H1 (cell line): Measurements from ENCODE around the gene NLN. TPM values are rescaled to one million over a fixed set of nuclear protein-coding genes. Genes with fewer than 3 reads are reported as not detected.

Source experiments
- CTCF ChIA-PET: fragments of 300-600 bp; sonication (Branson Sonifier 250); formaldehyde crosslinking; loops from one replicate; lab custom pipeline; 2021; ENCODE audit not compliant: partially characterized antibody; lab: Charles Lee
- POLR2A ChIA-PET: fragments of 300-600 bp; sonication (Branson Sonifier 250); formaldehyde crosslinking; loops from one replicate; lab custom pipeline; 2021; ENCODE audit warnings: inconsistent platforms; ENCODE audit not compliant: partially characterized antibody; lab: Charles Lee
- DNase-seq, 2 experiments: peaks; one replicate each; pipeline versions ENCODE4 v3.0.0 to v3.0.0-alpha.2; 2010 to 2022; ENCODE audit warnings: low spot score in 2 of 2, low read depth in 1 of 2, mixed read lengths in 1 of 2
- FAIRE-seq: peaks from 2 replicates; lab custom pipeline; 2011; peaks lifted over from hg19 to GRCh38; lab: Jason Lieb, UNC
- H2AFZ ChIP-seq: 2 replicates; pipeline ENCODE4 v1.8.1; 2012; ENCODE audit warnings: low read length, inconsistent platforms
- H2AK5ac ChIP-seq: 2 replicates; pipeline ENCODE4 v1.6.1; 2013; ENCODE audit warnings: low read depth, low read length
- H2BK120ac ChIP-seq: replicated peaks from 2 replicates; pipeline ENCODE3; 2013; ENCODE audit warnings: low read depth, low read length, inconsistent platforms
- H2BK12ac ChIP-seq: 2 replicates; pipeline ENCODE4 v1.6.1; 2013; ENCODE audit warnings: low read depth, low read length
- H2BK15ac ChIP-seq: 2 replicates; pipeline ENCODE4 v1.6.1; 2013; ENCODE audit warnings: low read length
- H2BK20ac ChIP-seq: 2 replicates; pipeline ENCODE4 v1.6.1; 2013; ENCODE audit warnings: low read length
- H2BK5ac ChIP-seq: 2 replicates; pipeline ENCODE4 v1.6.1; 2013; ENCODE audit warnings: low read depth, low read length
- H3K14ac ChIP-seq: 2 replicates; pipeline ENCODE4 v1.6.1; 2013; ENCODE audit warnings: inconsistent platforms; ENCODE audit not compliant: insufficient read length
- H3K18ac ChIP-seq: 2 replicates; pipeline ENCODE4 v1.6.1; 2013; ENCODE audit warnings: low read length; ENCODE audit errors: extremely low read depth
- H3K23ac ChIP-seq: 2 replicates; pipeline ENCODE4 v1.6.1; 2013; ENCODE audit warnings: inconsistent platforms; ENCODE audit not compliant: insufficient read length
- H3K23me2 ChIP-seq: 2 replicates; pipeline ENCODE4 v1.6.1; 2013; ENCODE audit warnings: low read depth, low read length
- H3K27ac ChIP-seq: 2 replicates; pipeline ENCODE4 v1.6.1; 2011; ENCODE audit warnings: low read depth, low read length, inconsistent platforms
- H3K27me3 ChIP-seq, 4 experiments: replicated peaks in 1 of 4; 1 replicate in 1 of 4; 2 replicates in 3 of 4; pipeline versions ENCODE4 v1.6.1 to v1.8.1; 2011 to 2013; ENCODE audit warnings: low read length in 3 of 4, mild to moderate bottlenecking in 3 of 4, inconsistent platforms in 2 of 4, mixed read lengths in 2 of 4, moderate library complexity in 1 of 4; ENCODE audit not compliant: control insufficient read depth in 3 of 4, insufficient read depth in 3 of 4; ENCODE audit errors: extremely low read depth in 1 of 4
- H3K36me3 ChIP-seq, 4 experiments: 2 replicates each; pipeline versions ENCODE4 v1.6.1 to v1.8.1; 2011 to 2013; ENCODE audit warnings: mild to moderate bottlenecking in 4 of 4, low read length in 3 of 4, moderate library complexity in 2 of 4, control low read depth in 1 of 4, inconsistent platforms in 1 of 4; ENCODE audit not compliant: insufficient read depth in 4 of 4, control insufficient read depth in 2 of 4
- H3K4ac ChIP-seq: replicated peaks from 2 replicates; pipeline ENCODE3; 2013; ENCODE audit warnings: low read length, low read depth, mixed read lengths, inconsistent platforms; ENCODE audit not compliant: insufficient read length
- H3K4me1 ChIP-seq, 4 experiments: replicated peaks in 1 of 4; 1 replicate in 1 of 4; 2 replicates in 3 of 4; pipeline versions ENCODE4 v1.6.1 to v1.8.1; 2011 to 2013; ENCODE audit warnings: low read length in 3 of 4, inconsistent platforms in 2 of 4, mixed read lengths in 1 of 4; ENCODE audit not compliant: insufficient read depth in 4 of 4, control insufficient read depth in 3 of 4
- H3K4me2 ChIP-seq, 2 experiments: 2 replicates each; pipeline versions ENCODE4 v1.6.1 to v1.8.1; 2011 to 2013; ENCODE audit warnings: low read depth in 2 of 2, low read length in 2 of 2, control low read depth in 1 of 2, inconsistent platforms in 1 of 2, mild to moderate bottlenecking in 1 of 2; ENCODE audit not compliant: insufficient read depth in 1 of 2
- H3K4me3 ChIP-seq, 4 experiments: fragments of 200-600, 300-600 bp in 1 of 4; sonication (generic), shearing (Covaris generic), sonication (Bioruptor Twin) in 1 of 4; 2 replicates each; pipeline versions ENCODE4 v1.5.1 to v1.8.1; 2011 to 2016; ENCODE audit warnings: low read length in 4 of 4, low read depth in 3 of 4, control low read depth in 2 of 4, inconsistent platforms in 2 of 4, mild to moderate bottlenecking in 2 of 4, mixed read lengths in 1 of 4, moderate library complexity in 1 of 4; ENCODE audit not compliant: insufficient read depth in 2 of 4; ENCODE audit errors: extremely low read depth in 1 of 4
- H3K56ac ChIP-seq: replicated peaks from 2 replicates; pipeline ENCODE3; 2013; ENCODE audit warnings: low read depth, mild to moderate bottlenecking, mixed read lengths, low read length, inconsistent platforms; ENCODE audit not compliant: insufficient read length
- H3K79me1 ChIP-seq: 2 replicates; pipeline ENCODE4 v1.6.1; 2013; ENCODE audit warnings: low read depth, low read length, control low read depth
- H3K79me2 ChIP-seq, 2 experiments: 2 replicates each; pipeline versions ENCODE4 v1.6.1 to v1.8.1; 2012 to 2013; ENCODE audit warnings: low read length in 2 of 2, mild to moderate bottlenecking in 2 of 2, inconsistent platforms in 1 of 2; ENCODE audit not compliant: insufficient read depth in 2 of 2, control insufficient read depth in 1 of 2
- H3K9ac ChIP-seq, 4 experiments: replicated peaks in 1 of 4; 1 replicate in 1 of 4; 2 replicates in 3 of 4; pipeline versions ENCODE4 v1.6.1 to v1.8.1; 2011 to 2013; ENCODE audit warnings: low read depth in 3 of 4, low read length in 3 of 4, control low read depth in 2 of 4, mild to moderate bottlenecking in 2 of 4, moderate library complexity in 2 of 4, inconsistent platforms in 1 of 4; ENCODE audit errors: extremely low read depth in 1 of 4
- H3K9me3 ChIP-seq, 2 experiments: 2 replicates each; pipeline versions ENCODE4 v1.6.1 to v1.8.1; 2012 to 2013; ENCODE audit warnings: mild to moderate bottlenecking in 2 of 2, moderate library complexity in 2 of 2, control low read depth in 1 of 2, inconsistent platforms in 1 of 2, low read depth in 1 of 2, low read length in 1 of 2, mixed read lengths in 1 of 2; ENCODE audit not compliant: insufficient read depth in 2 of 2
- H4K20me1 ChIP-seq, 2 experiments: replicated peaks in 1 of 2; 2 replicates each; pipeline versions ENCODE3 to v1.8.1; 2011 to 2013; ENCODE audit warnings: inconsistent platforms in 2 of 2, low read length in 2 of 2, mild to moderate bottlenecking in 1 of 2; ENCODE audit not compliant: insufficient read depth in 2 of 2, control insufficient read depth in 1 of 2
- H4K5ac ChIP-seq: 2 replicates; pipeline ENCODE4 v1.6.1; 2013; ENCODE audit warnings: low read length, low read depth, mixed read lengths, inconsistent platforms; ENCODE audit not compliant: insufficient read length
- H4K8ac ChIP-seq: 2 replicates; pipeline ENCODE4 v1.8.0; 2013; ENCODE audit warnings: mild to moderate bottlenecking, moderate library complexity, low read length, inconsistent platforms; ENCODE audit not compliant: insufficient read depth; ENCODE audit errors: extremely low read depth
- H4K91ac ChIP-seq: replicated peaks from 2 replicates; pipeline ENCODE3; 2013; ENCODE audit warnings: low read length, mixed read lengths, inconsistent platforms; ENCODE audit not compliant: insufficient read length
- CREB1 ChIP-seq: IDR thresholded peaks from 2 replicates; pipeline ENCODE4 v1.6.1; 2012; ENCODE audit warnings: inconsistent platforms
- EP300 ChIP-seq, 2 experiments: IDR thresholded peaks; 1 replicate in 1 of 2; 2 replicates in 1 of 2; pipeline ENCODE4 v1.6.1; 2011 to 2012; ENCODE audit warnings: low read depth in 2 of 2, low read length in 2 of 2, mild to moderate bottlenecking in 2 of 2, borderline replicate concordance in 1 of 2, inconsistent platforms in 1 of 2, moderate library complexity in 1 of 2
- HDAC2 ChIP-seq, 2 experiments: fragments of 300-600 bp in 1 of 2; sonication (generic) in 1 of 2; IDR thresholded peaks; 2 replicates each; pipeline ENCODE4 v1.6.1; 2011 to 2012; ENCODE audit warnings: low read depth in 2 of 2, low read length in 2 of 2, mild to moderate bottlenecking in 2 of 2, moderate library complexity in 2 of 2, borderline replicate concordance in 1 of 2, inconsistent platforms in 1 of 2
- SP4 ChIP-seq: IDR thresholded peaks from 2 replicates; pipeline ENCODE4 v1.6.1; 2012; ENCODE audit warnings: low read length, inconsistent platforms
- TAF1 ChIP-seq: IDR thresholded peaks from 2 replicates; pipeline ENCODE4 v1.6.1; 2011; ENCODE audit warnings: mild to moderate bottlenecking, low read depth, low read length
- TBP ChIP-seq: IDR thresholded peaks from 2 replicates; pipeline ENCODE4 v1.6.1; 2011; ENCODE audit warnings: low read depth, low read length, improper control_type of control experiment
- TEAD4 ChIP-seq: IDR thresholded peaks from 2 replicates; pipeline ENCODE4 v1.6.1; 2012; ENCODE audit warnings: low read depth, low read length, inconsistent platforms, mixed read lengths
- USF2 ChIP-seq: IDR thresholded peaks from 2 replicates; pipeline ENCODE4 v1.6.1; 2011; ENCODE audit warnings: low read length, improper control_type of control experiment
- WGBS, 2 experiments: shearing (Covaris generic) in 1 of 2; methylation state at CpG; one replicate each; pipeline versions ENCODE4 v1.1.6 to v1.1.7; 2013 to 2015; ENCODE audit warnings: low lambda C conversion rate in 2 of 2, mixed read lengths in 2 of 2, inconsistent platforms in 1 of 2, low coverage in 1 of 2, missing lambda C conversion rate in 1 of 2; ENCODE audit not compliant: insufficient replicate concordance in 2 of 2, insufficient coverage in 1 of 2, insufficient read length in 1 of 2; ENCODE audit errors: extremely low coverage in 1 of 2, missing lambda C conversion rate in 1 of 2; 5-methylcytosine and 5-hydroxymethylcytosine counted together
- polyA plus RNA-seq, 7 experiments: library from polyadenylated mRNA; depleted of rRNA in 3 of 7; stranded (reverse) in 5 of 7; unstranded in 2 of 7; fragments of >200 nt in 5 of 7; fragments of 200-250 nt in 2 of 7; gene quantifications; 1 replicate in 5 of 7; 2 replicates in 1 of 7; 4 replicates in 1 of 7; pipeline versions ENCODE4 v1.2.1 to v1.2.3, GENCODE V29; 2011 to 2013; ENCODE audit warnings: missing spikeins in 2 of 7, mixed read lengths in 2 of 7
- total RNA-seq: library from RNA; stranded (reverse); fragmentation: NEBNext Ultra II Directional; extraction: Animal tissue kit (Norgen Biotek cat#: 25700); gene quantifications from 2 replicates; pipeline ENCODE4 v1.2.1, GENCODE V29; 2021

Gene NLN
- total and polyA plus RNA-seq, 2 of the 8 experiments (the other 6 are each of a cell fraction or from before 2014, with no cell fraction given): 46.7 to 192 TPM

GRCh38 chr5:65760504-65761275, 38.7 kb downstream of the NLN start:
- no peak overlapping the region for H2BK12ac ChIP-seq
- H2BK20ac ChIP-seq: no peak overlapping the region
- POLR2A ChIA-PET: no interaction called here
- H3K79me1 ChIP-seq: no peaks in the 10 kb centered on the region; the same call in none of the 2 replicates
- no peak overlapping the region for H3K14ac ChIP-seq
- H3K18ac ChIP-seq: no peak overlapping the region
- H2BK5ac ChIP-seq: no peak overlapping the region
- no peak overlapping the region for H3K4me3 ChIP-seq
- H3K79me2 ChIP-seq: peaks cover 0 to 35% of the 10 kb centered on the region in 2 experiments; a peak in 2 of 4 replicates
- DNase-seq: no peak
- TF ChIP-seq USF2 (no peak), TBP (no peak), HDAC2 (IDR thresholded peaks at IDR 0.05; ENCODE audit: borderline replicate concordance in 1 of 2, low read depth in 2 of 2, low read length in 2 of 2) (no peak), TEAD4 (no peak), EP300 (IDR thresholded peaks at IDR 0.05; ENCODE audit: borderline replicate concordance in 1 of 2, low read depth in 2 of 2, low read length in 2 of 2) (no peak), SP4 (no peak), TAF1 (no peak), CREB1 (no peak)
- H3K9me3 ChIP-seq: no peaks in the 10 kb centered on the region
- no peak overlapping the region for H3K9ac ChIP-seq
- CTCF ChIA-PET: no interaction called here
- no peak overlapping the region for H2AK5ac ChIP-seq
- H2BK15ac ChIP-seq: no peak overlapping the region
- H4K91ac ChIP-seq: no peak overlapping the region
- H3K4ac ChIP-seq: no peak overlapping the region
- no peak overlapping the region for H3K23ac ChIP-seq
- no peaks in the 10 kb centered on the region for H3K4me1 ChIP-seq
- no peak overlapping the region for H4K5ac ChIP-seq
- no peaks in the 10 kb centered on the region for H3K23me2 ChIP-seq
- no peak overlapping the region for H3K27ac ChIP-seq
- no peak overlapping the region for H3K56ac ChIP-seq
- no peak overlapping the region for H2BK120ac ChIP-seq
- H3K27me3 ChIP-seq: no peaks in the 10 kb centered on the region
- no peak overlapping the region for H3K4me2 ChIP-seq
- peaks cover 0 to 39% (median 23%) of the 10 kb centered on the region in 4 experiments; a peak in 7 of 8 replicates for H3K36me3 ChIP-seq
- WGBS, 2 experiments: 93% methylated on average over 2 of the region's 2 CpGs; no CpG with 5 or more reads in 1 of the 2 experiments
- no peak overlapping the region for H2AFZ ChIP-seq
- H4K8ac ChIP-seq: no peak overlapping the region
- H4K20me1 ChIP-seq: peaks cover 2 to 3% of the 10 kb centered on the region in 2 experiments
- FAIRE-seq: no peak
